HG03159 (cell line): ENCODE measurements around the gene ITM2B.
A peak's percentile ranks its signal among the peaks of the same experiment; 100 is the strongest.
"Not testable (repeated sequence)": the region's sequence is repeated elsewhere in the genome, so short reads cannot be mapped to it uniquely, and the experiment has no call there.

Source experiments
- ATAC-seq: cut with Tn5 transposase; IDR thresholded peaks from one replicate; pipeline ENCODE4 v1.9.1; 2021; ENCODE audit warnings: mild to moderate bottlenecking, moderate library complexity; ENCODE audit not compliant: unreplicated experiment

Gene ITM2B

DNA sequence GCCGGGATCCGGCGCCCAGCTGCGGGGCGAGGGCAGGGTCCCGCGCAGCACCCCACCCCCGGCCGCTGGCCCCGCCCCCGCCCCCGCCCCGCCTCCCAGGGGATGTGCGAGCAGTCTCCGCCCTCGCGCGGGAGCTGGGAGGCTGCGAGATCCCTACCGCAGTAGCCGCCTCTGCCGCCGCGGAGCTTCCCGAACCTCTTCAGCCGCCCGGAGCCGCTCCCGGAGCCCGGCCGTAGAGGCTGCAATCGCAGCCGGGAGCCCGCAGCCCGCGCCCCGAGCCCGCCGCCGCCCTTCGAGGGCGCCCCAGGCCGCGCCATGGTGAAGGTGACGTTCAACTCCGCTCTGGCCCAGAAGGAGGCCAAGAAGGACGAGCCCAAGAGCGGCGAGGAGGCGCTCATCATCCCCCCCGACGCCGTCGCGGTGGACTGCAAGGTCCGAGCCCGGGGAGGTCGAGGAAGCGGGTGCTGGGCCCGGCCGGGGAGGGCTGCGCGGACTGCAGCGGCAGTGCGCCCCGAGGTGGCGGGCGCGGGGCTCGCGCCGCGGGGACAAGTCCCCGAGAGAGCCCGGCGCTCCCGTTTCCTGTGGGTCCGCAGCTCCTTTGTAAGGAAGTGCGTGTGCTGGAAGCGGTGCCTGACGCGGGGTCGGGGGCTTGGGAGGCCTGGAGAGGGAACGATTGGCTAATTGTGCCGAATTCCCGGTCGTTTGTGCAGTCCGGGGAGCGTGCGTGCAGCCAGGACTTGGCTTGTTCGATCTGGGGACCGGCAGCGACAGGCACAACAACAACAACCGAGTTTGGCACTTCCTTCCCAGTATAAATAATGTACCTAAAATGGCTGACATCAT is at the start of gene ITM2B:
ITM2B (plus strand) TSS at position 161 of the 843 bp plus-strand sequence; CDS start at position 316, 155 bp downstream.
- ATAC-seq = peak; percentile 48

GRCh38 chr13:48184260-48184659 is 48.7 kb upstream of the ITM2B start:
- ATAC-seq = no peak

- ATAC-seq = no peak
Observed at GRCh38 chr13:48185018-48185417, 48.0 kb upstream of the ITM2B start.

- no peak for ATAC-seq
Observed at GRCh38 chr13:48186722-48187121, 46.3 kb upstream of the ITM2B start.

DNA sequence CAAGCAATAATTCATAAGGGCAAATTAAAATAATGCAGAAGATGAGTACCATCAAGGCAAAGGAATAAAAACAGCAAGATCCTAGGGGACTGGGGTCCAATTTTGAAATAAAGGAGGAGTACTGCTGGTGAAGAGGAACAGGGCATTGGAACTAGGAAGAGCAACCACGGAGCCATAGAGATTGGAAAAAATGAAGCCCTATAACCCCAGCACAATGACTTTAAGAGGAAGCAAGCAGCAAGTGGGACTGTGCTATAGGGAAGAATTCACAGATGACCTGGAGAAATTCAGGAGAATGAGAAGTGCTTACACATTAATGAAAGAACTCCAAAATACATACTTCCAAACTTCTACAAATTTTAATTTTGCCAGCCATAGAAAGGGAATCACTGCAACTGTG is 44.9 kb upstream of the ITM2B start:
- no peak for ATAC-seq

DNA sequence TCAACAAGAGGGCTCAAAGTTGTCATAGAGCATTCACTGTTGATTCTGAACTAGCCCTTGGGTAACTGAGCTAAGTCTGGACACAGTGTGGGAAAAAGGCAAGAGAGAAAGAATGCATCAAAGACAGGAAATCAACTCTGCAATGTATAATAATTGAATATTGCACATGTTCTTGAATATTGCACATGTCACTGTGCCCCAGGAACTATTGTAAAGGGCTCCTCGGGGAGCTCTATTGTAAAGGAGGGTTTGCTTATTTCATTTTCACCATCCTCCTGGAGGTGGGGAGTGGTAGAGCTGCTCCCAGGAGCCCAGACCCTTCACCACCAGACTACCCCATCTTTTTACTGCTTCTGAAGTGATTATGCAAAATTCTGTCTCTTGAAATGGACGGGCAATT is 44.4 kb upstream of the ITM2B start:
- no peak for ATAC-seq

- ATAC-seq = no peak
Observed at GRCh38 chr13:48189171-48189570, 43.8 kb upstream of the ITM2B start.

- no peak for ATAC-seq
Observed at GRCh38 chr13:48192411-48192935, 40.5 kb upstream of the ITM2B start.

GRCh38 chr13:48194379-48194754 is 38.6 kb upstream of the ITM2B start:
- no peak for ATAC-seq

DNA sequence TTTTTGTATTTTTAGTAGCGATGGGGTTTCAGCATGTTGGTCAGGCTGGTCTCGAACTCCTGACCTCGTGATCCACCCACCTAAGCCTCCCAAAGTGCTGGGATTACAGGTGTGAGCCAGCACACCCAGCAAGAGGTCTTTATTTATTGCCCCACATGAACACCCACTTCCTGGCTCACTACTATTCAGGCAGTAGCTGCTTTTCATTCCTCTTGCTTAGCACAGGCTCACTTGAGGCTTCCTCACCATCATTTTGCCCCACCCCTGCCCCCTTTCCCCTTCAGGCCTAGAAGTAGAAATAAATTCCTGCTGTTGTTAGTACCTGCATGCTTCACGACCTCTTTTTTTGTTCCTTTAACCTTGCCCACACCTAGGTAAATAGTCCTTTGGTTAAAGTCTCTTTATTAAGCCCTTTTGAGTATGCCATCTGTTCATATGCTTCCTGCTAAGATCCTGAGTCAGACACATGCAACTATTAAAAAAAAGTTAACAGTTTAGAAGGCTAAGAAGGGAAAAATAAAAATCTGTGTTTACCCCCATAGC is 33.5 kb upstream of the ITM2B start:
- ATAC-seq = no peak

DNA sequence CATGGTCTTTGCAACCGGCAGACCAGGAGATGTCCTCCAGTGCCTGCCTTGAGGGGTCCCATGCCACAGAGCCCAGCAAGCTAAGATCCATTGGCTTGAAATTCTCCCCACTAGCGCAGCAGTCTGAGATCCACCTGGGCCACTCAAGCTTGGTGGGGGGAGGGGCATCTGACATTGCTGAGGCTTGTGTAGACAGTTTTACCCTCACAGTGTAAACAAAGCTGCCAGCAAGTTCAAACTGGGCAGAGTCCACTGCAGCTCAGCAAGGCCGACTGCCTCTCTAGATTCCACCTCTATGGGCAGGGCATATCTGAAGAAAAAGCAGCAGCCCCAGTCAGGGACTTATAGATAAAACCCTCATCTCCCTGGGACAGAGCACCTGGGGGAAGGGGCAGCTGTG is 32.0 kb upstream of the ITM2B start:
- no peak for ATAC-seq

GRCh38 chr13:48207207-48207606 is 25.8 kb upstream of the ITM2B start:
- not testable (repeated sequence) for ATAC-seq

DNA sequence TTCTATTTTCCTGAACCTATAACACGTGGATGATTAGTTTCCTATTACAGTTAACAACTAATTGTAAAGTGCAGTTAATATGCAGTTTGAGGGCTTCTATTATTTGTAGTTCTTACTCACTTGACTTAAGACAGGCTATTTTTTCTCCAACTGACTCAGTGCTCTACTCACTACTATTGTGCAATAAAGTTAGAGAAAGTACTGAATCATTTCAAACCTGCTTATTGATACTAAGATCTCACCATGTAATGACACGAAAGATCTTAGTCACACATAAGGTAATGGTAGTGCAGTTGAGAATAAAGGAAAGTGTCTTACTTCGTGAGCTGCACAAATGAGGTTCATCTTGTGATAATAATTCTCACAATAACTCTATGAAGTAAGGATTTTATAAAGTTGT is 22.8 kb upstream of the ITM2B start:
- no peak for ATAC-seq

GRCh38 chr13:48214519-48215121 is 18.4 kb upstream of the ITM2B start:
- ATAC-seq = no peak

DNA sequence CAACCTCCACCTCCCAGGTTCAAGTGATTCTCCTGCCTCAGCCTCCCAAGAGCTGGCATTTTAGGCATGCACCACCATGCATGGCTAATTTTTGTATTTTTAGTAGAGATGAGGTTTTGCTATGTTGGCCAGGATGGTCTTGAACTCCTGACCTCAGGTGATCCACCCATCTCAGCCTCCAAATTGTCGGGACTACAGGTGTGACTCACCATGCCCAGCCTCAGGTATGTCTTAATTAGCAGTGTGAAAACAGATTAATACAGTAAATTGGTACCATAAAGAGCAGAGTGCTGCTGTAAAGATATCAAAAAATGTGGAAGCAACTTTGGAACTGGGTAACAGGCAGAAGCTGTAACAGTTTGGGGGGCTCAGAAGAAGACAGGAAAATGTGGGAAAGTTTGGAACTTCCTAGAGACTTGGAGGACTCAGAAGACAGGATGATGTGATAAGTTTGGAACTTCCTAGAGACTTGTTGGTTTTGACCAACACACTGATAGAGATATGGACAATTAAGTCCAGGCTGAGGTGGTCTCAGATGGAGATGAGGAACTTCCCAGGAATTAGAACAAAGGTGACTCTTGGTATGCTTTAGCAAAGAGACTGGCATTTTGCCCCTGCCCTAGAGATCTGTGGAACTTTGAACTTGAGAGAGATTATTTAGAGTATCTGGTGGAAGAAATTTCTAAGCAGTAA is 17.3 kb upstream of the ITM2B start:
- not testable (repeated sequence) for ATAC-seq

DNA sequence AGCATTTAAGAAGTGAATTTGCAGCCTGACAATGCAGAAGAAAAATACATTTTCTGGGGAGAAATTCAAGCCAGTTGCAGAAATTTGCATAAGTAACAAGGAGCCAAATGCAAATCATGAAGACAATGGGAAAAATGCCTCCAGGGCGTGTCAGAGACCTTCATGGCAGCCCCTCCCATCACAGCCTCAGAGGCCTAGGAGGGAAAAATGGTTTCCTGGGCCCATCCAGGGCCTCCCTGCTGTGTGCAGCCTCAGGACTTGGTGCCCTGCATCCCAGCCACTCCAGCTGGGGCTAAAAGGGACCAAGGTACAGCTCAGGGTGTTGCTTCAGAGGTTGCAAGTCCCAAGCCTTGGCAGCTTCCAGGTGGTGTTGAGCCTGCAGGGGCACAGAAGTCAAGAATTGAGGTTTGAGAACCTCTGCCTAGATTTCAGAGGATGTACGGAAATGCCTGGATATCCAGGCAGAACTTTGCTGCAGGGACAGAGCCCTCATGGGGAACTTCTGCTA is 16.7 kb upstream of the ITM2B start:
- ATAC-seq = no peak

GRCh38 chr13:48220592-48220980 is 12.4 kb upstream of the ITM2B start:
- ATAC-seq = no peak

DNA sequence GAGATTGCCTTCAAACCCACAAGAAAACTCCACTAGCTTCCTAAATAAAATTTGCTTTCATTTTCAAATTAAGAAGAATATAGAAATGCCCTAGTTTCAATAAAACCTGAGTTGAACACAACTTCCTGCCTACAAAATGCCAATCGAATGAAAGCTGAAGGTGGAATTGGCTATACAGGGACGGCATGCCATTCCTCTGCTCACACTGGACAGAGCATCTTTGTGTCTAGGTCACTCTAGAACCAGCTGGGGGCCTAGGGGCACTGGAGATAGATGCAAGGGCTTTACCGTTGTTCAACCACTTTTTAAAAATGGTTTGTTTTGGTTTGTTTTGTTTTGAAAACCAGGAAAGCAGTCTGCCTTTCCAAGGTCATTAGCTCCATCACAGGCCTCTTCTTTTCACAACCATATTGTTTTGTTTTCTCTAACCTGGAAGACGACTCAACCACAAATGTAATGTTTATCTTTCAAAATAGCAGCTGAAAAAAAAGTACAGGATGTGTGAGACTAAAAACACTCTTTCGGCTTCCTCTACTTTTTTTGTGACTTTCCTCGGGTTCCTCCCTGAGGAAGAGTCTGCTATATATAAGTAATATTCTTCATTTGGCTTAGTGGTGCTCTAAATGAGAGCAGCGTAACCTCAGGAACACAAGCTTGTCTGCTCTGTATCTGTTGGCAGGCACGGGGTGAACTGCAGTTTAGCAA is 11.9 kb upstream of the ITM2B start:
- ATAC-seq = no peak

DNA sequence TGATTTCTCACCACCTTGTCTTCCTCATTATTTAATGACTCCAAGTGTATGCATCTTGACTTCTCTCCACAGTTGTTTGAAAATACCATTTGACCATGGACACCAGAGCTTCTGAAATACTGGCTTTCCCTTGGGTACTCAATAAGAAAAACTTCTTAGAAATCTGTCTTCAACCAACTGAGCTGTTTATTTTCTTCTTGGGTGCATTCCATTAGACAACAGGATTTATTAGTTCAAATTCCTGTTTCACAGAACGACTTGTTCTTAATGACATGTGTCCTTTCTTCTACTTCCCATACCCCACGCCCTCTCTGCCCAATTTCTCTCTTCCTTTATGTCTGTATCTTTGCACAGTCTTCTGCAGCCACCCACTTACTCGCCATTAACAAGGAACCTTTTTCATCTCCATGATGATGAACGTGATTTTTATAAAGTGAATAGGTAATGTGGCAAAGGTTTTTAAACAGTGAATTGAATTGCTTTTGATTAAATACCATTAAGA is 11.3 kb upstream of the ITM2B start:
- ATAC-seq = no peak
